GM19468 (cell line): ENCODE data around the gene STX16.

Source experiments
- ATAC-seq: cut with Tn5 transposase; IDR thresholded peaks from one replicate; pipeline ENCODE4 v1.9.1; 2021; ENCODE audit warnings: mild to moderate bottlenecking, moderate library complexity, moderate number of reproducible peaks; ENCODE audit not compliant: unreplicated experiment; ENCODE audit errors: extremely low read depth

STX16 gene

GRCh38 chr20:58705208-58705926 is 54.3 kb downstream of the STX16 start:
- ATAC-seq: no peak

DNA sequence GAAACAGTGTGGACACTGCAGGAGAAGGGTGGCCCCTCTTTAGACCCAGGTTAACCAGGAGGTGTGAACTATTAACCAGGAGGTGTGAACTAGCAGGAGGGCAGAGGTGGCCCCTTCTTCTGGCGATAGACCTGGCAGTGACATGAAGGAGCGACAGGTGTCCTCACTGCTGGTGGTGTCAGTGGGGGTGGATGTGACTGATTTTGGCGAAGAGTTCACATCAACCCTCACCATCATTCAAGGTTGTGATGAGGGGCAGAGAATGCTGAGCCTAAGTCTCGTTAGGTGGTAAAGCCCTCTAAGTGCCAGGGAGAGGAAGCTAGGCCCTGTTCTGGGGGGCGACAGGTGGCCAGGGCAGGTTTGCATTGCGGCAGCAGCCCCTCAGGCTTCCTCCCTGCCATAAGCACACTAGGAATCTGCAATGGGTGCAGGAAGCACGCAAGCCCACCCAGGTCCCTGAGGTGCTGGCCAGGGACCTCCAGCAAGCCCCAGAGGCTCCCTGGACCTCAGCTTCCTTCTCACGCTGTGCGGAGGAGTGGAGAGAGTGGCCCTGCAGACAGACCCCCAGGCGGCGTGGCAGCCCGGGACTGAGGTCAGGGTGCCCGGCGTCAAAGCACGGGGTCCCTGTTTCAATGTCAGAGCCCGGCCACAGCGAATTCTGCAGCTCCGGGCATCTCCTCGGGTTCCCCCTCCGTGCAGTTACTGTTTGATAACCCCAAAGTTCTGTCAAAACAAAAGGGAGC is 55.2 kb downstream of the STX16 start:
- no peak for ATAC-seq

DNA sequence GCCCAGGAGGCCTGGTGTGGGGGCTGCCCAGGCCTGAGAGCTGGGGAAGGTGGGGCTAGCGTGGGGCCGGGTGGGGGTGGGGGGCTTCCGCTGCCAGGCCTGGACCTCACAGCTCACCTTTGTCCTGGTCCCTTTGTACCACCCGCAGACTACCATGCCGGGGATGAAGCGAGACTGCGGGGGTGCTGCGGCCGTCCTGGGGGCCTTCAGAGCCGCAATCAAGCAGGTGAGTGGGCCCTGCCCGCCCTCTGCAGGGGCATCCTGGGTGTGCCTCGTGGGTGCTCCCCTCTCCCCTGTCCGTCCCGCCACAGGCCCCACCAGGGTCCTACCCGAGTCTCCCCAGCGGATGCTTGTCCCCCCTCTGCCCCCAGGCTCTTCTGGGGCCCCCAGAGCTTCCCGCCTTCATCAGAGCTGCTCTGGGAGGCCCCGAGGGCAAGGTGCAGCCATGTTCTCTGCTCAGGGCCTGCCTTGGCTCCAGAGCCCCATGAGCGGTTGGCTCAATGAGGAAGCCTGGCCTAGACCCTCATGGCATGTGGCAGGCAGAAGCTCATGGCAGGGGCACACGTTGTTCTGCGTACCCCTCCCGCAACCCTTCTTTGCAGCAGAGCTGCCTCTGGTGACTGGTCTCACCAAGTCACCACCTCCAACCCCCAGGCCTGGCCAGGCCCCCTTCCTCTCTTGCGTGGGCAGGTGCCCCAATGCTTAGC is 56.0 kb downstream of the STX16 start:
- ATAC-seq: no peak

GRCh38 chr20:58707770-58708169 is 56.7 kb downstream of the STX16 start:
- ATAC-seq: no peak

- ATAC-seq: no peak
Measured at GRCh38 chr20:58708246-58708931, 57.3 kb downstream of the STX16 start.

GRCh38 chr20:58709013-58709702 is 58.1 kb downstream of the STX16 start:
- ATAC-seq: no peak

DNA sequence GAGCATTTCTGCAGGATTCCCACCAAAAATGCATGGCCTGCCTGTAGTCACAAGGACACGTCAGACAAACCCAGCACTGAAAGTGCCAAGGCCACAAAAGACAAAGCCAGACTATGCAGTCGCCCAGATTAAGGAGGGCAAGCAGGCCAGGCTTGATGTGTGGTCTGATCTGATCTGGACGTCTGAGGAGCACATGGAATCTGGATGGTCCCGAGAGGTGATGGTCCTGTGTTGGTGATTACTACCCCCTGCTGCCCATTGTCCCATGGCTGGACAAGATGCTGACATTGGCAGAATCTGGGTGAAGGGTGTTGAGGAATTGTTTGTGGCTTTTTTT is 58.6 kb downstream of the STX16 start:
- ATAC-seq: no peak

GRCh38 chr20:58710481-58711265 is 59.6 kb downstream of the STX16 start:
- ATAC-seq: no peak

- ATAC-seq: no peak
Measured at GRCh38 chr20:58711266-58712051, 60.4 kb downstream of the STX16 start.

DNA sequence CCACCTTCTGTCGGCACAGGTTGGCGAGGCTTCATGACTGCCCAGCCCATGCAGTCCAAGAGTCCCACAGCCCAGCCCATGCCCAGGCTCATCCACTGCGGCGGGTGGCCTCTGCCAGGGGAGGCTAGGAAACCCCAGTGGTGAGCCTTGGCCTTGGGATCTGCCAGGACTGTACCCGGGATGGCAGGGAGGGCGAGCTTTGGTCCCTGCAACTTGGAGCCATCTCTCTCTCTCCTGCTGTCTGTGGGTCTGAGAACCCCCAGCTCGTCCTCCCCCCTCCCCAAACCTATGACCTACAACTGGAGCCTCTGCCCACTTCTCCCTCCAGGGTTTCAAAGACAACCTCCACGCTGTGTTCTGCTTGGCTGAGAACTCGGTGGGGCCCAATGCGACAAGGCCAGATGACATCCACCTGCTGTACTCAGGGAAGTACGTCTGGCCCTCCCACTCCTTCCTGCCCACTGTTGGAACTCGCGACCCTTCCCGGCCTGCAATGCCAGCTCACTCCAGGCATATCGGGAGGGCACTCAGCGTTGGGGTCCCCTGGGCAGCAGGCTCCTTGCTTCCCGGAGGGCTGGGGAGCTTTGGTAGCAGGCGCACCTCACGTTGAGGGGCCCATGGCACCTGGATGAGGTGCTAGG is 61.2 kb downstream of the STX16 start:
- ATAC-seq: no peak

- no peak for ATAC-seq
Measured at GRCh38 chr20:58712806-58713731, 62.0 kb downstream of the STX16 start.

DNA sequence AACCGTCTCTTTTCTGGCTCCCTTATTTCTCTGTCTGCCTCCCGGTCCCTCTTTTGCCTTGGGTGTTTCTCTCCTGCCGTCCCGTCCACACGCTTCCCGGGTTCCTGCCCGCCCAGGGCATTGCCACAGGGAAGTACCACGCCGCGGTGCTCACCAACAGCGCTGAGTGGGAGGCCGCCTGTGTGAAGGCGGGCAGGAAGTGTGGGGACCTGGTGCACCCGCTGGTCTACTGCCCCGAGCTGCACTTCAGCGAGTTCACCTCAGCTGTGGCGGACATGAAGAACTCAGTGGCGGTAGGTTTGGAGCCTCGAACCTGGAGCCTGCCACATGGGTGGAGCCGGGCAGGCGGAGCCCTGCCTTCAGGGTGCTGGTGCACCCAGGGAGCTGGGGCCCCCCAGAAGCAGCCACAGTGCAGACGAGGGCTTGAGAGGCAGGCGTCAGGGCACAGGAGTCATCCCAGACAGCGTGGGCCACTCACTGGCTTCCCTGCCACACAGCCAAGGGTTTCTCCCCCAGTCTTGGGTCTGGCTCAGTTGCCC is 62.8 kb downstream of the STX16 start:
- ATAC-seq: no peak

- no peak for ATAC-seq
Measured at GRCh38 chr20:58714340-58714922, 63.3 kb downstream of the STX16 start.

DNA sequence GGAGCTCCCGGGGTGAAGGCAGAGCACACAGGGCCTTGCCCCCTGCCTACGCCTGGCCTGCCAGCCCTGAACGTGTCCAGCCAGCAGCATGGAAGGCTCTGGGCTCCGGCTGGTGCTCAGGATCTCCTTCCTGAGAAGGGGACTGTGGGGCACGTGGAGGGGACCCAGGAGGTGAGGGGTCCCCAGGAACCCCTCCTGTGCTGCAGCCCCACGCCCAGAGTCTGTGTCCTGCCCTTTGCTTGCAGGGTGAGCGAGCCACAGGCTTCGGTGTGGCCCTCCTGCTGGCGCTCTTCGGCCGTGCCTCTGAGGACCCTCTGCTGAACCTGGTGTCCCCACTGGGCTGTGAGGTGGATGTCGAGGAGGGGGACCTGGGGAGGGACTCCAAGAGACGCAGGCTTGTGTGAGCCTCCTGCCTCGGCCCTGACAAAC is 63.9 kb downstream of the STX16 start:
- no peak for ATAC-seq

DNA sequence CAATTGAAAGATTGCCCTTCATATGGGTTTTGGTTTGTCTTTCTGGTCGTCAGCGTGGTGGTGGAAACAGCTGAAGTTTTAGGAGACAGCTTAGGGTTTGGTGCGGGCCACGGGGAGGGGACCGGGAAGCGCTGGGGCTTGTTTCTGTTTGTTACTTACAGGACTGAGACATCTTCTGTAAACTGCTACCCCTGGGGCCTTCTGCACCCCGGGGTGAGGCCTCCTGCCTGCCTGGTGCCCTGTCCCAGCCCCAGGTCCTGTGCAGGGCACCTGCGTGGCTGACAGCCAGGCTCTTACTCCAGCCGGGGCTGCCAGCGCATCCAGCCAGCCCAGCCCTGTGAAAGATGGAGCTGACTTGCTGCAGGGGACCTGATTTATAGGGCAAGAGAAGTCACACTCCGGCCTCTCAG is 64.3 kb downstream of the STX16 start:
- ATAC-seq: no peak

DNA sequence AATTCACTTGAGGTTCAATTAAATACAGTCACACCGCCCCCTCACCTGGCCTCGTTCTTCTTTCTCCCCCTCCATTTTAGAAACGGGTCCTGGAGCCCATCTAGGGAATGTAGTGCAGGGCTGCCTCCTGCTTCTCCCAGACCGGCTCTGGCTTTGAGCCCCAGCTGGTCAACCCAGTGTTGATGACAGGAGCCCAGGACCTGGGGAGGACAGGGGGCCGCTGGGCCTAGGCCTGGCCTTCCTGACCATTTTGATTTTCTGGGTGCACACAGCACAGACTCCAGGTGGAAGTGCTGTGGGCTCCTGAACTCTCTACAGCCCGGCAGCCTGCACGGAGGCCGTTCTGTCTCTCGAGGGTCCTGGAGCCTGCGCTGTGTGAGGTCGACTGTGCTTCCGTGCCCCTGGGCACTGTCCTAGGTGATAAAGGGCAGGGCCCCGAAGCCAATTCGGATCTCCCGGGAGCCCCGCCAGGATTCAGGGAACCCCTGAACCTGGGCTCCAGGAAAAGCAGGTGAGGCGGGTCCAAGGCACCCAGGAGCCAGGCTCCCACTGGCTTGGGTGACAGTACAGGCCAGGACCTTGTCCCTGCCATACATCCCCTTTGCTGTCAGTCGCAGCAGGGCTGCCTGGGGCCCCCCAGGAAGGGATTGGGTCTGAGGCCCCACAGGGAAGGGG is 64.9 kb downstream of the STX16 start:
- no peak for ATAC-seq
